Ramos (cell line): Measurements from ENCODE around the gene KDM6B.

Experiments used
- in situ Hi-C: fragments of 300-500 bp; cut with MboI; formaldehyde crosslinking; loops from one replicate; pipeline ENCODE4 v1.14.3; 2022; ENCODE audit warnings: low sequenced_read_pairs; ENCODE audit not compliant: unreplicated experiment

The KDM6B gene

GRCh38 chr17:7839190-7839875, 5.3 kb downstream of the KDM6B start:
- in situ Hi-C loops = loop anchor here (25.0 kb wide), 1 partner anchor 602 kb away; the partner anchor contains the start of genes DVL2, GABARAP and PHF23

- in situ Hi-C loops = loop anchor here (25.0 kb wide), 1 partner anchor 603 kb away; the partner anchor contains the start of genes DVL2, GABARAP and PHF23
Measured at GRCh38 chr17:7839876-7840261, 5.9 kb downstream of the KDM6B start.

- in situ Hi-C loops = loop anchor here (25.0 kb wide), 1 partner anchor 603 kb away; the partner anchor contains the start of genes DVL2, GABARAP and PHF23
Measured at GRCh38 chr17:7840441-7840840, 6.4 kb downstream of the KDM6B start.

GRCh38 chr17:7840875-7841274, 6.9 kb downstream of the KDM6B start:
- in situ Hi-C loops = loop anchor here (25.0 kb wide), 1 partner anchor 604 kb away; the partner anchor contains the start of genes DVL2, GABARAP and PHF23

GRCh38 chr17:7841396-7841914, 7.4 kb downstream of the KDM6B start:
- in situ Hi-C loops = loop anchor here (25.0 kb wide), 1 partner anchor 604 kb away; the partner anchor contains the start of genes DVL2, GABARAP and PHF23

- in situ Hi-C loops = loop anchor here (25.0 kb wide), 1 partner anchor 605 kb away; the partner anchor contains the start of genes DVL2, GABARAP and PHF23
Measured at GRCh38 chr17:7841915-7842379, 7.9 kb downstream of the KDM6B start.

- in situ Hi-C loops = loop anchor here (25.0 kb wide), 1 partner anchor 605 kb away; the partner anchor contains the start of genes DVL2, GABARAP and PHF23
Measured at GRCh38 chr17:7842380-7843256, 8.6 kb downstream of the KDM6B start.

GRCh38 chr17:7843257-7843535, 9.2 kb downstream of the KDM6B start:
- in situ Hi-C loops = loop anchor here (25.0 kb wide), 1 partner anchor 606 kb away; the partner anchor contains the start of genes DVL2, GABARAP and PHF23

GRCh38 chr17:7843536-7844291, 9.7 kb downstream of the KDM6B start:
- in situ Hi-C loops = loop anchor here (25.0 kb wide), 1 partner anchor 606 kb away; the partner anchor contains the start of genes DVL2, GABARAP and PHF23

GRCh38 chr17:7844292-7845154, 10.5 kb downstream of the KDM6B start:
- in situ Hi-C loops = loop anchor here (25.0 kb wide), 1 partner anchor 607 kb away; the partner anchor contains the start of genes DVL2, GABARAP and PHF23

GRCh38 chr17:7845359-7846062, 11.5 kb downstream of the KDM6B start:
- in situ Hi-C loops = loop anchor here (25.0 kb wide), 1 partner anchor 608 kb away; the partner anchor contains the start of genes DVL2, GABARAP and PHF23

GRCh38 chr17:7846063-7846735, 12.2 kb downstream of the KDM6B start:
- in situ Hi-C loops = loop anchor here (25.0 kb wide), 1 partner anchor 609 kb away; the partner anchor contains the start of genes DVL2, GABARAP and PHF23

GRCh38 chr17:7846765-7847661, 13.0 kb downstream of the KDM6B start:
- in situ Hi-C loops = loop anchor here (25.0 kb wide), 1 partner anchor 610 kb away; the partner anchor contains the start of genes DVL2, GABARAP and PHF23

GRCh38 chr17:7848131-7848579, 14.1 kb downstream of the KDM6B start:
- in situ Hi-C loops = loop anchor here (25.0 kb wide), 1 partner anchor 611 kb away; the partner anchor contains the start of genes DVL2, GABARAP and PHF23

GRCh38 chr17:7848739-7849129, 14.7 kb downstream of the KDM6B start:
- in situ Hi-C loops = loop anchor here (25.0 kb wide), 1 partner anchor 611 kb away; the partner anchor contains the start of genes DVL2, GABARAP and PHF23
